IMR-90 (cell line): ENCODE data around the gene DCTD. TPM values are rescaled to one million over a fixed set of nuclear protein-coding genes. Genes with fewer than 3 reads are reported as not detected.

Source experiments
- ATAC-seq: fragments of 200-7000 bp; cut with Tn5 transposase; 2 replicates; pipeline ENCODE4 v1.9.1; 2020; ENCODE audit warnings: low read depth, mild to moderate bottlenecking, moderate library complexity
- BruUV-seq: library from RNA; stranded (reverse); fragments of 400-500 nt; replicated peaks from 2 replicates; lab custom pipeline; 2021; lab: Mats Ljungman, UMichigan
- CTCF ChIA-PET: fragments of 300-600 bp; formaldehyde crosslinking; extraction: SDS; loops from one replicate; lab custom pipeline; 2021; ENCODE audit warnings: antibody characterized with exemption; lab: Yijun Ruan, JAX
- POLR2A ChIA-PET: fragments of 300-600 bp; sonication (Branson Sonifier 250); formaldehyde crosslinking; loops from one replicate; lab custom pipeline; 2022; ENCODE audit warnings: antibody characterized with exemption; ENCODE audit not compliant: unreplicated experiment; lab: Charles Lee
- DNase-seq: peaks from one replicate; pipeline ENCODE4 v3.0.0; 2013
- H2AFZ ChIP-seq: replicated peaks from 2 replicates; pipeline ENCODE3; 2013; ENCODE audit warnings: low read length, mild to moderate bottlenecking; ENCODE audit not compliant: poor library complexity
- H2AK5ac ChIP-seq: 2 replicates; pipeline ENCODE4 v1.6.1; 2013; ENCODE audit warnings: low read depth, low read length, inconsistent platforms
- H2AK9ac ChIP-seq: replicated peaks from 2 replicates; pipeline ENCODE3; 2013; ENCODE audit warnings: mild to moderate bottlenecking, low read depth, low read length, moderate library complexity; ENCODE audit not compliant: poor library complexity
- H2BK120ac ChIP-seq: 2 replicates; pipeline ENCODE4 v1.6.1; 2013; ENCODE audit warnings: low read depth, low read length, inconsistent platforms
- H2BK15ac ChIP-seq: 3 replicates; pipeline ENCODE4 v1.6.1; 2013; ENCODE audit warnings: low read depth, low read length, inconsistent platforms
- H2BK20ac ChIP-seq: 2 replicates; pipeline ENCODE4 v1.6.1; 2013; ENCODE audit warnings: low read depth, mild to moderate bottlenecking, inconsistent platforms, low read length, moderate library complexity
- H2BK5ac ChIP-seq: 2 replicates; pipeline ENCODE4 v1.6.1; 2013; ENCODE audit warnings: mild to moderate bottlenecking, low read depth, low read length, inconsistent platforms; ENCODE audit not compliant: poor library complexity, severe bottlenecking
- H3K14ac ChIP-seq: replicated peaks from 2 replicates; pipeline ENCODE4 v1.6.1; 2013; ENCODE audit warnings: low read depth, low read length, inconsistent platforms
- H3K18ac ChIP-seq: 2 replicates; pipeline ENCODE4 v1.6.1; 2013; ENCODE audit warnings: low read depth, low read length, control low read depth
- H3K23ac ChIP-seq: 2 replicates; pipeline ENCODE4 v1.6.1; 2013; ENCODE audit warnings: low read depth, low read length, inconsistent platforms
- H3K27ac ChIP-seq: 2 replicates; pipeline ENCODE4 v1.5.1; 2013; ENCODE audit warnings: mild to moderate bottlenecking, control low read depth, low read length; ENCODE audit not compliant: insufficient read depth
- H3K27me3 ChIP-seq: 2 replicates; pipeline ENCODE4 v1.6.1; 2013; ENCODE audit warnings: low read length; ENCODE audit not compliant: control insufficient read depth, insufficient read depth
- H3K36me3 ChIP-seq: 2 replicates; pipeline ENCODE4 v1.6.1; 2013; ENCODE audit warnings: low read length, mixed read lengths; ENCODE audit not compliant: control insufficient read depth, insufficient read depth
- H3K4ac ChIP-seq: 2 replicates; pipeline ENCODE4 v1.6.1; 2013; ENCODE audit warnings: low read depth, low read length, inconsistent platforms
- H3K4me1 ChIP-seq: 2 replicates; pipeline ENCODE4 v1.6.1; 2013; ENCODE audit warnings: low read length, mixed read lengths; ENCODE audit not compliant: control insufficient read depth, insufficient read depth
- H3K4me2 ChIP-seq: 2 replicates; pipeline ENCODE4 v1.6.1; 2013; ENCODE audit warnings: low read depth, mild to moderate bottlenecking, control low read depth, low read length, moderate library complexity
- H3K4me3 ChIP-seq: 2 replicates; pipeline ENCODE4 v1.5.1; 2013; ENCODE audit warnings: low read depth, mild to moderate bottlenecking, control low read depth, low read length, moderate library complexity; ENCODE audit not compliant: insufficient read depth
- H3K56ac ChIP-seq: 2 replicates; pipeline ENCODE4 v1.6.1; 2013; ENCODE audit warnings: low read length, inconsistent platforms; ENCODE audit not compliant: insufficient read depth; ENCODE audit errors: extremely low read depth
- H3K79me1 ChIP-seq, 2 experiments: 2 replicates each; pipeline ENCODE4 v1.6.1; 2013; ENCODE audit warnings: low read length in 2 of 2, inconsistent platforms in 1 of 2, low read depth in 1 of 2
- H3K9ac ChIP-seq: 2 replicates; pipeline ENCODE4 v1.6.1; 2013; ENCODE audit warnings: low read depth, low read length, control low read depth
- H3K9me1 ChIP-seq: 2 replicates; pipeline ENCODE4 v1.6.1; 2013; ENCODE audit warnings: low read length, inconsistent platforms; ENCODE audit not compliant: insufficient read depth
- H3K9me3 ChIP-seq: 2 replicates; pipeline ENCODE4 v1.6.1; 2013; ENCODE audit warnings: low read length; ENCODE audit not compliant: control insufficient read depth, insufficient read depth
- H4K20me1 ChIP-seq: 2 replicates; pipeline ENCODE4 v1.6.1; 2013; ENCODE audit warnings: low read length, inconsistent platforms; ENCODE audit not compliant: insufficient read depth
- H4K5ac ChIP-seq: 2 replicates; pipeline ENCODE4 v1.6.1; 2013; ENCODE audit warnings: mild to moderate bottlenecking, low read depth, low read length, control low read depth
- H4K8ac ChIP-seq, 2 experiments: 2 replicates each; pipeline ENCODE4 v1.6.1; 2013; ENCODE audit warnings: low read depth in 2 of 2, low read length in 2 of 2, control low read depth in 1 of 2, inconsistent platforms in 1 of 2
- H4K91ac ChIP-seq: 2 replicates; pipeline ENCODE4 v1.6.1; 2013; ENCODE audit warnings: low read depth, low read length, inconsistent platforms; ENCODE audit not compliant: insufficient read depth
- CTCF ChIP-seq: conservative IDR thresholded peaks from 2 replicates; pipeline ENCODE4 v1.5.1; 2012; ENCODE audit warnings: mild to moderate bottlenecking, low read depth, low read length, improper control_type of control experiment
- SMC3 ChIP-seq: fragments of 150-350 bp; IDR thresholded peaks from 2 replicates; pipeline ENCODE4 v1.6.1; 2016; ENCODE audit warnings: low read depth, mild to moderate bottlenecking, antibody characterized with exemption, low read length, moderate library complexity
- WGBS, 2 experiments: methylation state at CpG; one replicate each; pipeline versions ENCODE4 v1.1.5 to v1.1.7; 2013; ENCODE audit warnings: missing lambda C conversion rate in 2 of 2; ENCODE audit not compliant: insufficient read length in 1 of 2; ENCODE audit errors: extremely low coverage in 2 of 2; 5-methylcytosine and 5-hydroxymethylcytosine counted together
- dilution Hi-C: fragments of 300-500 bp; cut with HindIII; formaldehyde crosslinking; loops from one replicate; pipeline ENCODE4 v1.14.3; 2018; ENCODE audit warnings: low sequenced_read_pairs; ENCODE audit not compliant: unreplicated experiment
- in situ Hi-C: fragments of 300-500 bp; cut with MboI; formaldehyde crosslinking; loops from 3 replicates; pipeline ENCODE4 v1.14.3; 2019; ENCODE audit warnings: low sequenced_read_pairs, inconsistent platforms, mixed read lengths
- intact Hi-C: fragments of 100-400 bp; cut with micrococcal nuclease; formaldehyde crosslinking; loops from 2 replicates; pipeline ENCODE4 v1.10.0; 2022
- polyA plus RNA-seq, 3 experiments: library from polyadenylated mRNA; depleted of rRNA; stranded (reverse); fragments of >200 nt; gene quantifications; 2 replicates each; pipeline ENCODE4 v1.2.3, GENCODE V29; 2012; ENCODE audit warnings: low replicate concordance in 1 of 3
- total RNA-seq: library from RNA; depleted of rRNA; stranded (reverse); fragments of >200 nt; gene quantifications from 2 replicates; pipeline ENCODE4 v1.2.3, GENCODE V29; 2012

Gene DCTD
- total and polyA plus RNA-seq, 2 of the 4 experiments (the other 2 are of a cell fraction), result 90.3 to 127 TPM

GRCh38 chr4:182921608-182922007 is 4.4 kb upstream of the DCTD start:
- Histone ChIP-seq H4K20me1 (no peaks in the 10 kb centered on the region), H3K27me3 (no peaks in the 10 kb centered on the region), H3K23ac (no peak overlapping the region), H3K4me1 (peaks cover 13% of the 10 kb centered on the region), H3K9ac (no peak overlapping the region), H2BK120ac (no peak overlapping the region), H3K56ac (no peak overlapping the region), H3K9me3 (no peaks in the 10 kb centered on the region), H4K5ac (no peak overlapping the region), H3K4me3 (no peak overlapping the region), H2AFZ (no peak overlapping the region), H2BK15ac (peak overlapping the region; percentile 58; the same call in 1 of the 3 replicates), H3K4ac (no peak overlapping the region; the same call in 1 of the 2 replicates), H3K9me1 (peaks cover 17% of the 10 kb centered on the region), H3K79me1 (peaks cover under 1 to 10% of the 10 kb centered on the region in 2 experiments; a peak in 3 of 4 replicates), H4K91ac (no peak overlapping the region), H3K27ac (no peak overlapping the region), H3K36me3 (no peaks in the 10 kb centered on the region), H2AK9ac (no peak overlapping the region), H2BK20ac (no peak overlapping the region), H4K8ac (no peak overlapping the region), H2AK5ac (no peak overlapping the region; the same call in none of the 2 replicates), H2BK5ac (no peak overlapping the region), H3K4me2 (no peak overlapping the region), H3K18ac (no peak overlapping the region), H3K14ac (no peak overlapping the region)
- DNase-seq (no peak), ATAC-seq (no peak)
- no CpG with 5 or more reads among the region's 4 CpGs for WGBS, 2 experiments
- CTCF ChIA-PET, result no interaction called here
- intact Hi-C loops (loop anchor here (5.0 to 10.0 kb wide), 6 partner anchors 467 to 1357 kb away; partner anchors contain the start of gene TENM3), in situ Hi-C loops (no loop called here), dilution Hi-C loops (loop anchor here (25.0 kb wide), 1 partner anchor 341 kb away; no protein-coding TSS in a partner anchor)
- TF ChIP-seq CTCF (no peak), SMC3 (no peak)
- POLR2A ChIA-PET, result no interaction called here
- no TSS peak for BruUV-seq
